ENCODE results near the gene SLC25A39. TPM values are rescaled to one million over a fixed set of nuclear protein-coding genes. Genes with fewer than 3 reads are reported as not detected.

SLC25A39 gene
- total and polyA plus RNA-seq, 2 of the 13 experiments (the other 11 are each of a cell fraction or from before 2014, with no cell fraction given), result 144 to 151 TPM

DNA sequence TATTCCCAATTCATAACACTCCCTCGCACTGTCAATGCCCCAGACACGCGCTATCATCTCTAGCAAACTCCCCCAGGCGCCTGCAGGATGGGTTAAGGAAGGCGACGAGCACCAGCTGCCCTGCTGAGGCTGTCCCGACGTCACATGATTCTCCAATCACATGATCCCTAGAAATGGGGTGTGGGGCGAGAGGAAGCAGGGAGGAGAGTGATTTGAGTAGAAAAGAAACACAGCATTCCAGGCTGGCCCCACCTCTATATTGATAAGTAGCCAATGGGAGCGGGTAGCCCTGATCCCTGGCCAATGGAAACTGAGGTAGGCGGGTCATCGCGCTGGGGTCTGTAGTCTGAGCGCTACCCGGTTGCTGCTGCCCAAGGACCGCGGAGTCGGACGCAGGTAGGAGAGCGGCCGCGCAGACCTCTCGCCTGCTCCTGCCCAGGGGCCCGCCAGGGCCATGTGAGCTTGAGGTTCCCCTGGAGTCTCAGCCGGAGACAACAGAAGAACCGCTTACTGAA, 20.4 kb upstream of the SLC25A39 start, which contains the start of gene GRN (continued):
- no peak for TF ChIP-seq ZFYVE20 (CRISPR knock-in tag; IDR thresholded peaks at IDR 0.05; ENCODE audit: borderline replicate concordance, low read depth)
- no peak for TF ChIP-seq ZNF780A (CRISPR knock-in tag; IDR thresholded peaks at IDR 0.05)
- TF ChIP-seq ZNF557 (CRISPR knock-in tag; IDR thresholded peaks at IDR 0.05), result no peak
- no peak for TF ChIP-seq DNMT1 (CRISPR knock-in tag; IDR thresholded peaks at IDR 0.05)
- peak; percentile 54 for TF ChIP-seq MED1 (CRISPR knock-in tag; IDR thresholded peaks at IDR 0.05)
- no peak for TF ChIP-seq TCF7L2 (IDR thresholded peaks at IDR 0.05; ENCODE audit: low read depth, low read length)
- TF ChIP-seq ELF3 (CRISPR knock-in tag; IDR thresholded peaks at IDR 0.05), result peak; percentile 84
- no peak for TF ChIP-seq CAMTA2 (CRISPR knock-in tag; IDR thresholded peaks at IDR 0.05; ENCODE audit: borderline replicate concordance)
- TF ChIP-seq SIX4 (CRISPR knock-in tag; IDR thresholded peaks at IDR 0.05), result peak; percentile 74; the same call in 1 of the 2 replicates
- no peak for TF ChIP-seq ZNF343 (CRISPR knock-in tag; IDR thresholded peaks at IDR 0.05)
- TF ChIP-seq IKZF4 (CRISPR knock-in tag; IDR thresholded peaks at IDR 0.05; ENCODE audit: borderline replicate concordance, low read depth, not compliant biosample characterization), result no peak
- no peak for TF ChIP-seq SRSF9 (IDR thresholded peaks at IDR 0.05; ENCODE audit: borderline replicate concordance, insufficient read depth, low read depth, low read length, poor library complexity, severe bottlenecking)
- no peak for TF ChIP-seq ATF1 (CRISPR knock-in tag; IDR thresholded peaks at IDR 0.05)
- no peak for TF ChIP-seq ZNF10 (CRISPR knock-in tag; IDR thresholded peaks at IDR 0.05; ENCODE audit: borderline replicate concordance, low read depth)
- no peak for TF ChIP-seq MATR3 (CRISPR knock-in tag; IDR thresholded peaks at IDR 0.05)
- TF ChIP-seq ZNF749 (CRISPR knock-in tag; IDR thresholded peaks at IDR 0.05; ENCODE audit: borderline replicate concordance), result no peak; the same call in 1 of the 2 replicates
- no peak for TF ChIP-seq ZNF83 (CRISPR knock-in tag; IDR thresholded peaks at IDR 0.05; ENCODE audit: borderline replicate concordance)
- TF ChIP-seq ZNF224 (CRISPR knock-in tag; IDR thresholded peaks at IDR 0.05), result peak; percentile 23; the same call in 1 of the 2 replicates
- peak; percentile 92 to 97 for TF ChIP-seq POLR2A (IDR thresholded peaks at IDR 0.05; ENCODE audit: insufficient read depth in 1 of 2, low read depth in 2 of 2, low read length in 2 of 2)
- TF ChIP-seq MAX (IDR thresholded peaks at IDR 0.05), result peak; percentile 91
- TF ChIP-seq, protein P1, sequence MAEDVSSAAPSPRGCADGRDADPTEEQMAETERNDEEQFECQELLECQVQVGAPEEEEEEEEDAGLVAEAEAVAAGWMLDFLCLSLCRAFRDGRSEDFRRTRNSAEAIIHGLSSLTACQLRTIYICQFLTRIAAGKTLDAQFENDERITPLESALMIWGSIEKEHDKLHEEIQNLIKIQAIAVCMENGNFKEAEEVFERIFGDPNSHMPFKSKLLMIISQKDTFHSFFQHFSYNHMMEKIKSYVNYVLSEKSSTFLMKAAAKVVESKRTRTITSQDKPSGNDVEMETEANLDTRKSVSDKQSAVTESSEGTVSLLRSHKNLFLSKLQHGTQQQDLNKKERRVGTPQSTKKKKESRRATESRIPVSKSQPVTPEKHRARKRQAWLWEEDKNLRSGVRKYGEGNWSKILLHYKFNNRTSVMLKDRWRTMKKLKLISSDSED (CRISPR knock-in tag; IDR thresholded peaks at IDR 0.05), result no peak
- no peak for TF ChIP-seq EHMT2 (IDR thresholded peaks at IDR 0.05; ENCODE audit: borderline replicate concordance, low read depth, low read length)
- TF ChIP-seq ZNF713 (CRISPR knock-in tag; IDR thresholded peaks at IDR 0.05), result no peak
- TF ChIP-seq, protein P2, sequence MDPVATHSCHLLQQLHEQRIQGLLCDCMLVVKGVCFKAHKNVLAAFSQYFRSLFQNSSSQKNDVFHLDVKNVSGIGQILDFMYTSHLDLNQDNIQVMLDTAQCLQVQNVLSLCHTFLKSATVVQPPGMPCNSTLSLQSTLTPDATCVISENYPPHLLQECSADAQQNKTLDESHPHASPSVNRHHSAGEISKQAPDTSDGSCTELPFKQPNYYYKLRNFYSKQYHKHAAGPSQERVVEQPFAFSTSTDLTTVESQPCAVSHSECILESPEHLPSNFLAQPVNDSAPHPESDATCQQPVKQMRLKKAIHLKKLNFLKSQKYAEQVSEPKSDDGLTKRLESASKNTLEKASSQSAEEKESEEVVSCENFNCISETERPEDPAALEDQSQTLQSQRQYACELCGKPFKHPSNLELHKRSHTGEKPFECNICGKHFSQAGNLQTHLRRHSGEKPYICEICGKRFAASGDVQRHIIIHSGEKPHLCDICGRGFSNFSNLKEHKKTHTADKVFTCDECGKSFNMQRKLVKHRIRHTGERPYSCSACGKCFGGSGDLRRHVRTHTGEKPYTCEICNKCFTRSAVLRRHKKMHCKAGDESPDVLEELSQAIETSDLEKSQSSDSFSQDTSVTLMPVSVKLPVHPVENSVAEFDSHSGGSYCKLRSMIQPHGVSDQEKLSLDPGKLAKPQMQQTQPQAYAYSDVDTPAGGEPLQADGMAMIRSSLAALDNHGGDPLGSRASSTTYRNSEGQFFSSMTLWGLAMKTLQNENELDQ (CRISPR knock-in tag; IDR thresholded peaks at IDR 0.05; ENCODE audit: borderline replicate concordance), result peak; percentile 83; the same call in 1 of the 2 replicates
- no peak for TF ChIP-seq ZSCAN30 (CRISPR knock-in tag; IDR thresholded peaks at IDR 0.05)
- TF ChIP-seq SNAI1 (CRISPR knock-in tag; IDR thresholded peaks at IDR 0.05; ENCODE audit: borderline replicate concordance), result no peak
- TF ChIP-seq, protein P3, sequence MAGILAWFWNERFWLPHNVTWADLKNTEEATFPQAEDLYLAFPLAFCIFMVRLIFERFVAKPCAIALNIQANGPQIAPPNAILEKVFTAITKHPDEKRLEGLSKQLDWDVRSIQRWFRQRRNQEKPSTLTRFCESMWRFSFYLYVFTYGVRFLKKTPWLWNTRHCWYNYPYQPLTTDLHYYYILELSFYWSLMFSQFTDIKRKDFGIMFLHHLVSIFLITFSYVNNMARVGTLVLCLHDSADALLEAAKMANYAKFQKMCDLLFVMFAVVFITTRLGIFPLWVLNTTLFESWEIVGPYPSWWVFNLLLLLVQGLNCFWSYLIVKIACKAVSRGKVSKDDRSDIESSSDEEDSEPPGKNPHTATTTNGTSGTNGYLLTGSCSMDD (CRISPR knock-in tag; IDR thresholded peaks at IDR 0.05), result no peak
